ENCODE measurements around the gene PLEKHG1.

Gene PLEKHG1

DNA sequence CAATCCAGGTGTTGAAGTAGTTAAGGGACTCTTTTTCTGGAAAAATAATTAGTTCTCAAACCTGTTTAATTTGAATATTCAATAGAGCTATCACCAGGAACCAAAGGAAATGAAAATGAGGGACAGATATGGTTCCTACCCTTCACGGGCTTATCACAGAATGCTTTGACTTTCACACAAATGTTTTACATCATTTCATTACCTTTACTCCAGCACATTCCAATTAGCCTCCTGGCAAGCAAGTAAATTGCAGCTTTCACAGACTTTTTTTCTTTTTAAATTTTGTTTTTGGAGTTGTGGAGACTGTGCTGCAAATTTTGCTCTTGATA is 35.2 kb downstream of the PLEKHG1 start:
- Histone ChIP-seq H3K9ac (ENCODE audit: low read depth in 1 of 2, low read length in 2 of 2) (no peak overlapping the region), H3K4me1 (ENCODE audit: control insufficient read depth in 2 of 2, insufficient read depth in 2 of 2, low read length in 2 of 2) (peaks cover 15 to 17% of the 10 kb centered on the region in 2 donors), H3K9me3 (ENCODE audit: control insufficient read depth in 2 of 2, low read length in 2 of 2) (no peaks in the 10 kb centered on the region), H3K27me3 (ENCODE audit: control insufficient read depth in 2 of 2, insufficient read depth in 2 of 2, low read length in 2 of 2) (no peaks in the 10 kb centered on the region), H3K36me3 (ENCODE audit: control insufficient read depth in 2 of 2, insufficient read depth in 2 of 2, low read length in 2 of 2) (no peaks in the 10 kb centered on the region), H3K27ac (ENCODE audit: low read depth in 2 of 2, low read length in 2 of 2) (no peak overlapping the region), H3K4me3 (ENCODE audit: low read length in 2 of 2) (no peak overlapping the region)

DNA sequence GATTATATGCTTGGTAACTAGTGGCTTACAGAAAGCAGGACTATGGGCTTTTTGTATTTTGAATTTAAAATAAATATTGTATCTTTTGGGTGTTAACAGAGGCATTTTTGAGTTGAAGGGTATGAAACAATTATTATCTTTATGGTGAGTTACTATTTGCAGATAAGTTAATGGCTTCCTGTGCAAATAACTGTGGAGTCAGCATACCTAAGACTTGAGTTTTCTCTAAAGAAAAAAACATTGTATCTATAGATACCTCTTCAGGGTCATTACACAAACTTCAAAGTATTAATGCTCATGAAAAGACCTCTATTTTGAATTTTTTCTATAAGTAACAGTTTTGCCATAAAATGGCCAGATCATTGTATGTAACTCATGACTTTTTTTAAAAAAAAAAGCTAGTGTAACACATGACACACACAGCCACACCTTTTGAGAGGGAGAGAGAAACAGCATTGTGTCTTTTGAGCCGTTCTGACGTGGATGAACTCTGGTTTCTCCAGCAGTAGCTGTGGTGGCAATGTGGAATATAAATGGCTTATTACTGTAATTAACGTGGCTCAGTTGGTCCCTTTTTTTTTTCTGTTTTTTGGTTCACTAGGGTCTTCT is 36.3 kb downstream of the PLEKHG1 start:
- H3K9me3 ChIP-seq (ENCODE audit: control insufficient read depth in 2 of 2, low read length in 2 of 2): no peaks in the 10 kb centered on the region
- no peak overlapping the region for H3K27ac ChIP-seq (ENCODE audit: low read depth in 2 of 2, low read length in 2 of 2)
- H3K4me3 ChIP-seq (ENCODE audit: low read length in 2 of 2): no peak overlapping the region
- no peaks in the 10 kb centered on the region for H3K36me3 ChIP-seq (ENCODE audit: control insufficient read depth in 2 of 2, insufficient read depth in 2 of 2, low read length in 2 of 2)
- peaks cover 18 to 21% of the 10 kb centered on the region in 2 donors for H3K4me1 ChIP-seq (ENCODE audit: control insufficient read depth in 2 of 2, insufficient read depth in 2 of 2, low read length in 2 of 2)
- H3K27me3 ChIP-seq (ENCODE audit: control insufficient read depth in 2 of 2, insufficient read depth in 2 of 2, low read length in 2 of 2): no peaks in the 10 kb centered on the region
- no peak overlapping the region for H3K9ac ChIP-seq (ENCODE audit: low read depth in 1 of 2, low read length in 2 of 2)

GRCh38 chr6:150636808-150637207 is 37.1 kb downstream of the PLEKHG1 start:
- Histone ChIP-seq H3K9ac (ENCODE audit: low read depth in 1 of 2, low read length in 2 of 2) (no peak overlapping the region), H3K4me3 (ENCODE audit: low read length in 2 of 2) (no peak overlapping the region), H3K27ac (ENCODE audit: low read depth in 2 of 2, low read length in 2 of 2) (no peak overlapping the region), H3K4me1 (ENCODE audit: control insufficient read depth in 2 of 2, insufficient read depth in 2 of 2, low read length in 2 of 2) (peaks cover 13 to 15% of the 10 kb centered on the region in 2 donors), H3K9me3 (ENCODE audit: control insufficient read depth in 2 of 2, low read length in 2 of 2) (no peaks in the 10 kb centered on the region), H3K36me3 (ENCODE audit: control insufficient read depth in 2 of 2, insufficient read depth in 2 of 2, low read length in 2 of 2) (no peaks in the 10 kb centered on the region), H3K27me3 (ENCODE audit: control insufficient read depth in 2 of 2, insufficient read depth in 2 of 2, low read length in 2 of 2) (no peaks in the 10 kb centered on the region)

- Histone ChIP-seq H3K27ac (ENCODE audit: low read depth in 2 of 2, low read length in 2 of 2) (no peak overlapping the region), H3K36me3 (ENCODE audit: control insufficient read depth in 2 of 2, insufficient read depth in 2 of 2, low read length in 2 of 2) (no peaks in the 10 kb centered on the region), H3K27me3 (ENCODE audit: control insufficient read depth in 2 of 2, insufficient read depth in 2 of 2, low read length in 2 of 2) (no peaks in the 10 kb centered on the region), H3K9me3 (ENCODE audit: control insufficient read depth in 2 of 2, low read length in 2 of 2) (no peaks in the 10 kb centered on the region), H3K9ac (ENCODE audit: low read depth in 1 of 2, low read length in 2 of 2) (no peak overlapping the region), H3K4me1 (ENCODE audit: control insufficient read depth in 2 of 2, insufficient read depth in 2 of 2, low read length in 2 of 2) (peaks cover 13 to 16% of the 10 kb centered on the region in 2 donors), H3K4me3 (ENCODE audit: low read length in 2 of 2) (no peak overlapping the region)
Observed at GRCh38 chr6:150637266-150637665, 37.6 kb downstream of the PLEKHG1 start.

DNA sequence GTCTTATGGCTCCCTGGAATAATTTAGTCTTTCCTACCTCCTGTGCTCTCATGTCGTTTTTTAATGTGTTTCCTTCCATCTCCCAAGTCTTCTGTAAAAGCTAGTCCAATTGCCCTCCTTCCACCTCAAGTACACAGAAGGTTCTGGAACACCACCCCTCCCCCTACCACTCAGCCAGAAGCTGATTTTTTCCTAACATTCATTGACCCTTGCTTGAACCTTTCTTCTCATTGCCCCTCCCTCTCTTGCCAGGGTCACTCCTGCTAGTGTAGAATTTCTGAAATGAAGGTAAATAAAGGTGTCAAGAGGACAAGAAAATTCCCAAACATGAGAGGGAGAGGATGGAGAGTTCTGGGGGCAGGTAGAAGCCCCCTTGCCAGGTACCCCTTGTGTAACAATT is 38.6 kb downstream of the PLEKHG1 start:
- no peak overlapping the region for H3K27ac ChIP-seq (ENCODE audit: low read depth in 2 of 2, low read length in 2 of 2)
- no peaks in the 10 kb centered on the region for H3K27me3 ChIP-seq (ENCODE audit: control insufficient read depth in 2 of 2, insufficient read depth in 2 of 2, low read length in 2 of 2)
- H3K9me3 ChIP-seq (ENCODE audit: control insufficient read depth in 2 of 2, low read length in 2 of 2): no peaks in the 10 kb centered on the region
- H3K4me3 ChIP-seq (ENCODE audit: low read length in 2 of 2): no peak overlapping the region
- no peaks in the 10 kb centered on the region for H3K36me3 ChIP-seq (ENCODE audit: control insufficient read depth in 2 of 2, insufficient read depth in 2 of 2, low read length in 2 of 2)
- H3K4me1 ChIP-seq (ENCODE audit: control insufficient read depth in 2 of 2, insufficient read depth in 2 of 2, low read length in 2 of 2): peaks cover 12 to 15% of the 10 kb centered on the region in 2 donors
- no peak overlapping the region for H3K9ac ChIP-seq (ENCODE audit: low read depth in 1 of 2, low read length in 2 of 2)

DNA sequence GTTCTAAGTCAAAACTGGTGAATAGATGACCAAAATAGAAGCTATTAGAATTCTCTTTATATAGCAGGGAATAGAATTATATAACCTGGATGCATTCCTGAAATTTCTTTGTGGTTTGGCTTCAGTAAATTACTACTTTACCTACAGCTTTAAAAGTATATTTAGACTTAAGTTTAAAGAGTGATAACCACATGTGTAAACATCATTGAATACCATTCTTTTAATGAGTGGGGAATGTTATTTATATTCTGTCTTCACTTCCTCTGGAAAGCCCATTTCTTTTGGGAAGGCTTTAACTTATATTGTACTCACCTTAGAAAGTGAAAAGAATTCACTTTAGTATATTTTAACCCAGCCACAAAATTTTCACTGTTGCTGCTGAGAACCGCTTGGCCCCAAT is 39.1 kb downstream of the PLEKHG1 start:
- H3K27ac ChIP-seq (ENCODE audit: low read depth in 2 of 2, low read length in 2 of 2): no peak overlapping the region
- H3K9me3 ChIP-seq (ENCODE audit: control insufficient read depth in 2 of 2, low read length in 2 of 2): no peaks in the 10 kb centered on the region
- no peaks in the 10 kb centered on the region for H3K27me3 ChIP-seq (ENCODE audit: control insufficient read depth in 2 of 2, insufficient read depth in 2 of 2, low read length in 2 of 2)
- peaks cover 12 to 14% of the 10 kb centered on the region in 2 donors for H3K4me1 ChIP-seq (ENCODE audit: control insufficient read depth in 2 of 2, insufficient read depth in 2 of 2, low read length in 2 of 2)
- no peak overlapping the region for H3K4me3 ChIP-seq (ENCODE audit: low read length in 2 of 2)
- no peak overlapping the region for H3K9ac ChIP-seq (ENCODE audit: low read depth in 1 of 2, low read length in 2 of 2)
- H3K36me3 ChIP-seq (ENCODE audit: control insufficient read depth in 2 of 2, insufficient read depth in 2 of 2, low read length in 2 of 2): no peaks in the 10 kb centered on the region

DNA sequence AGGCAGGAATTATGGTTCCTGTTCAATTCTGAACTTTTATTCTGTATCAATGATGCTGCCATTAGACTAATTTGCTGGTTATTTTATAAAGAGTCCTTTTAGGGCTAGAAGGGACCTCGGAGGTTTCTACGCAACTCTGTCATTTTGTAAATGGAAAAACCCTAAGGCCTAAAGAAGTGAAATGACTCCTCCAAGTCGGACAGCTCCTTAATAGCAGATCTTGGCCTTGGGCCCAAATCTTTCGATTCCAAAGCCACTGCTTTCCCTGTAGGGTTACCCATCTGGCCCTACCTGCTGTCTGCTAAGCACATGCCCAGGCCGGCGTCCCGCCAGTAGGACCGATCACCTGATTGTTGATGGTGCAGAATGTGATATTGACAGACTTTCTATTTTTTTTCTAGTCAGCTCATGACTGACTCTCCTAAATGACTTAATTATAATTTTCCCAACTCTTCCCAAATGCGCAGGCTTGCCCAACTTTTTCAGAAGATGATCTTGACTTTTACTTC is 40.2 kb downstream of the PLEKHG1 start:
- no peaks in the 10 kb centered on the region for H3K27me3 ChIP-seq (ENCODE audit: control insufficient read depth in 2 of 2, insufficient read depth in 2 of 2, low read length in 2 of 2)
- H3K27ac ChIP-seq (ENCODE audit: low read depth in 2 of 2, low read length in 2 of 2): no peak overlapping the region
- peaks cover 12 to 14% of the 10 kb centered on the region in 2 donors for H3K4me1 ChIP-seq (ENCODE audit: control insufficient read depth in 2 of 2, insufficient read depth in 2 of 2, low read length in 2 of 2)
- no peaks in the 10 kb centered on the region for H3K36me3 ChIP-seq (ENCODE audit: control insufficient read depth in 2 of 2, insufficient read depth in 2 of 2, low read length in 2 of 2)
- H3K9ac ChIP-seq (ENCODE audit: low read depth in 1 of 2, low read length in 2 of 2): no peak overlapping the region
- no peak overlapping the region for H3K4me3 ChIP-seq (ENCODE audit: low read length in 2 of 2)
- no peaks in the 10 kb centered on the region for H3K9me3 ChIP-seq (ENCODE audit: control insufficient read depth in 2 of 2, low read length in 2 of 2)

GRCh38 chr6:150640556-150641209 is 41.0 kb downstream of the PLEKHG1 start:
- peaks cover 12% of the 10 kb centered on the region in 2 donors for H3K4me1 ChIP-seq (ENCODE audit: control insufficient read depth in 2 of 2, insufficient read depth in 2 of 2, low read length in 2 of 2)
- H3K9me3 ChIP-seq (ENCODE audit: control insufficient read depth in 2 of 2, low read length in 2 of 2): no peaks in the 10 kb centered on the region
- H3K9ac ChIP-seq (ENCODE audit: low read depth in 1 of 2, low read length in 2 of 2): peak overlapping the region in 1 of 2 donors; percentile 5
- H3K36me3 ChIP-seq (ENCODE audit: control insufficient read depth in 2 of 2, insufficient read depth in 2 of 2, low read length in 2 of 2): no peaks in the 10 kb centered on the region
- peak overlapping the region in 1 of 2 donors; percentile 22 for H3K27ac ChIP-seq (ENCODE audit: low read depth in 2 of 2, low read length in 2 of 2)
- H3K27me3 ChIP-seq (ENCODE audit: control insufficient read depth in 2 of 2, insufficient read depth in 2 of 2, low read length in 2 of 2): no peaks in the 10 kb centered on the region
- H3K4me3 ChIP-seq (ENCODE audit: low read length in 2 of 2): no peak overlapping the region

DNA sequence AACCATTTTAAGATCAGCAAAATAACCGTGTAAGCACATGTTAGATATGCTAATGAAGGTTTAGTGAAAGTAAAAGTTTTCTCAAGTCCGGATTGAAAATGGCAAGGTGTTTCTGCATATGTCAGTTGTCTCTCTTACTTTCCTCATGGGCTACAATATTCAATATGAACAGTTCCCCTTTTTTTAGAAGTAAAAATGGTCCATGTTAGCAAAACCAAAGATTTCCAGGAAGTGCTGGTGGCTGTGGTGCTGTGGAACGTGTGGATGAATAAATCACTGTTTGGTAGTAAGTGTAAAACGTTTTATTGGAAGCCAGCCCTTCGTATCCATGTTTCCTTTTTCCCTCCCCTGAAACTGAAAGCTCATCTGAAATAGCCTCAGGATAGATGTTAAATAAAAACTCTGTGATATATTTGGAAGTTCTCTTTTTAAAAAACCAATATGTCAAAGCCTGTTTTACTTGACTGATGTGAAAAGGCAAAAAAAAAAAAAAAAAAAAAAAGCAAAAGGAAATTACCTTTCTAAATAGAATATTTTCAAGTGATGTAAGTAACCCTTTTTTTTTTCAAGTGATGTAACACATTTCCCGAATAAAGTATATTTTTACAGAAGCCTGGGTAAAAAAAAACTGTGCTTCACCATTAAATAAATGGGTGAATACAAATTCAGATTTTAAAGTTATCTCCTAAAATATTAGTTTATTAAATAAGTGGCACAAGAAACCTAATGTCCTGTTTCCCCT is 41.9 kb downstream of the PLEKHG1 start:
- Histone ChIP-seq H3K27me3 (ENCODE audit: control insufficient read depth in 2 of 2, insufficient read depth in 2 of 2, low read length in 2 of 2) (no peaks in the 10 kb centered on the region), H3K4me1 (ENCODE audit: control insufficient read depth in 2 of 2, insufficient read depth in 2 of 2, low read length in 2 of 2) (peaks cover 12% of the 10 kb centered on the region in 2 donors), H3K9me3 (ENCODE audit: control insufficient read depth in 2 of 2, low read length in 2 of 2) (no peaks in the 10 kb centered on the region), H3K4me3 (ENCODE audit: low read length in 2 of 2) (peak overlapping the region; percentile 43 to 60), H3K27ac (ENCODE audit: low read depth in 2 of 2, low read length in 2 of 2) (peak overlapping the region; percentile 13 to 52), H3K36me3 (ENCODE audit: control insufficient read depth in 2 of 2, insufficient read depth in 2 of 2, low read length in 2 of 2) (no peaks in the 10 kb centered on the region), H3K9ac (ENCODE audit: low read depth in 1 of 2, low read length in 2 of 2) (peak overlapping the region; percentile 3 to 48)

DNA sequence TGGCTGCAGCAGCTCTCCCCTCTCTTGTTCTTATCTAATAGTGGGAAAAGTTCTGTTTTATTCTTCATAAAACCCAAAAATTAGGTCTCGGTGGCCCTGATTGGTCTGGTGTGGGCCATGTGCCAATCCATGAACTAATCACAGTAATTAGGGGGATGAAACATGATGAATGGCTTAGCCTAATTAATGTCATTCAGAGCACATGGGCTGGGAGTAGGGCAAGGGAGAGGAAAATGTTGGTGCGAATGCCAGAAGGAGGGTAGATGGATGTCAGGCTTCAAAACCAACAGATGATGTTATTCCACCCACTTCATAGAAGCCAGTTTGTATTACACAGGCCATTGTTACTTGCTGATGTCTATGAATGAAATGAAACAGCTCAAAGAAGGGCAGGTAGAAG is 46.5 kb downstream of the PLEKHG1 start:
- Histone ChIP-seq H3K36me3 (ENCODE audit: control insufficient read depth in 2 of 2, insufficient read depth in 2 of 2, low read length in 2 of 2) (no peaks in the 10 kb centered on the region), H3K27ac (ENCODE audit: low read depth in 2 of 2, low read length in 2 of 2) (no peak overlapping the region), H3K4me1 (ENCODE audit: control insufficient read depth in 2 of 2, insufficient read depth in 2 of 2, low read length in 2 of 2) (peaks cover 9% of the 10 kb centered on the region in 2 donors), H3K4me3 (ENCODE audit: low read length in 2 of 2) (no peak overlapping the region), H3K9ac (ENCODE audit: low read depth in 1 of 2, low read length in 2 of 2) (no peak overlapping the region), H3K9me3 (ENCODE audit: control insufficient read depth in 2 of 2, low read length in 2 of 2) (no peaks in the 10 kb centered on the region), H3K27me3 (ENCODE audit: control insufficient read depth in 2 of 2, insufficient read depth in 2 of 2, low read length in 2 of 2) (no peaks in the 10 kb centered on the region)

Data from mucosa of rectum (tissue), 2 donors.